Osteocyte (in vitro differentiated cells): Measurements from ENCODE around the gene ARHGAP12. TPM values are rescaled to one million over a fixed set of nuclear protein-coding genes. Genes with fewer than 3 reads are reported as not detected.

ENCODE experiments used
- DNase-seq: peaks from one replicate; pipeline ENCODE4 v3.0.0; 2021; ENCODE audit warnings: mixed read lengths; ENCODE audit not compliant: unreplicated experiment; ENCODE audit errors: extremely low spot score
- H3K27ac Mint-ChIP-seq: one replicate; pipeline ENCODE4 v1.8.0; 2021; ENCODE audit warnings: mild to moderate bottlenecking, mixed read lengths; ENCODE audit not compliant: unreplicated experiment
- H3K27me3 Mint-ChIP-seq: one replicate; pipeline ENCODE4 v1.8.0; 2021; ENCODE audit warnings: mixed read lengths; ENCODE audit not compliant: unreplicated experiment
- H3K36me3 Mint-ChIP-seq: one replicate; pipeline ENCODE4 v1.8.0; 2021; ENCODE audit warnings: mixed read lengths; ENCODE audit not compliant: unreplicated experiment
- H3K4me1 Mint-ChIP-seq: one replicate; pipeline ENCODE4 v1.8.0; 2021; ENCODE audit warnings: mixed read lengths; ENCODE audit not compliant: unreplicated experiment
- H3K4me3 Mint-ChIP-seq: one replicate; pipeline ENCODE4 v1.8.0; 2021; ENCODE audit warnings: mild to moderate bottlenecking, moderate library complexity, mixed read lengths; ENCODE audit not compliant: unreplicated experiment
- H3K9me3 Mint-ChIP-seq: one replicate; pipeline ENCODE4 v1.8.0; 2021; ENCODE audit warnings: mixed read lengths; ENCODE audit not compliant: unreplicated experiment
- CTCF ChIP-seq: fragments of 200-600 bp; sonication (generic); IDR thresholded peaks from 2 replicates; pipeline ENCODE4 v1.5.0; 2021; ENCODE audit warnings: antibody characterized with exemption, mild to moderate bottlenecking, moderate library complexity
- total RNA-seq: library from RNA; stranded (reverse); gene quantifications from 2 replicates; pipeline ENCODE4 v1.2.1, GENCODE V29; 2021

The ARHGAP12 gene
- total RNA-seq, 1 donor from 2014 or later = 18.8 TPM

DNA sequence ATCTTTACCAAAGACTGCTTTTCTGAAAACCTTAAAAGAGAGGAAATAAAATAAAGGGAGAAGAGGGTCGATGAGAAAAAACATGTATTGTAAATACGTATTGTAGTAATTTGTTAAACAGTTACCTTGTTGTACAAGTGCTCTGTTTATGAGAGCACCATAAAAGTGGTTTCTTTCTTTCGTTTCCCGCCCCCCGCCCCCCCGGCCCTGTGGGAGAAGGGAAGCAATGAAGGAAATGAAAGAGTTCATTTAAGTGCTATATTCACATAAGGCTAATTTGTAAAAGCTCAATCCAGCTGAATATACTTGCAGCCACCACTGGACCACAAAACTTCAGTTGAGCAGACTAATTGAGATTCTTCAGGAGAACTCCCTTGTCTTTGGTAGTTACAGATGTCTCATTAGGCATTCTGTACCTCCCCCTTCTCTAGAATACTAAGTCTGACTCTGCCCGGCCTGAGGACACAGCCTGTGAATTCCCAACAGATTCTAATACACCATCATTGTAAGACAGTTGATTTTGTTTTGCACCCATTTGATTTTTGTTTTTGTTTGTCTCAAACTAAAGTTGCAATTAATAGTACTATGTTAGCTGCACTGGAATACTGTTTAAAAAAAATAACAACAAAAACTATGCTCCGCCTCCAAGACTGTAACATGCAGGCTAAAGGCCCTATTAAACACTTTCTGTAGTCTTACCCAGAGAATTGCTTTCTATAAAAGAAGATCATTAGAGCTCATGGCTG is 124.9 kb downstream of the ARHGAP12 start:
- Mint-ChIP-seq H3K4me1 (peaks cover 8% of the 10 kb centered on the region), H3K27ac (no peak overlapping the region)

GRCh38 chr10:31799181-31799580 is 129.4 kb downstream of the ARHGAP12 start:
- H3K27me3 Mint-ChIP-seq = no peaks in the 10 kb centered on the region
- H3K9me3 Mint-ChIP-seq = no peaks in the 10 kb centered on the region
- H3K27ac Mint-ChIP-seq = no peak overlapping the region
- DNase-seq = no peak
- no peak for TF ChIP-seq CTCF
- peaks cover 4% of the 10 kb centered on the region for H3K36me3 Mint-ChIP-seq
- H3K4me1 Mint-ChIP-seq = no peaks in the 10 kb centered on the region
- H3K4me3 Mint-ChIP-seq = no peak overlapping the region

More for the DNA sequence above, 124.9 kb downstream of the ARHGAP12 start:
- TF ChIP-seq CTCF = no peak
- Mint-ChIP-seq H3K27me3 (no peaks in the 10 kb centered on the region), H3K36me3 (peaks cover 19% of the 10 kb centered on the region), H3K4me3 (no peak overlapping the region), H3K9me3 (no peaks in the 10 kb centered on the region)
- no peak for DNase-seq

DNA sequence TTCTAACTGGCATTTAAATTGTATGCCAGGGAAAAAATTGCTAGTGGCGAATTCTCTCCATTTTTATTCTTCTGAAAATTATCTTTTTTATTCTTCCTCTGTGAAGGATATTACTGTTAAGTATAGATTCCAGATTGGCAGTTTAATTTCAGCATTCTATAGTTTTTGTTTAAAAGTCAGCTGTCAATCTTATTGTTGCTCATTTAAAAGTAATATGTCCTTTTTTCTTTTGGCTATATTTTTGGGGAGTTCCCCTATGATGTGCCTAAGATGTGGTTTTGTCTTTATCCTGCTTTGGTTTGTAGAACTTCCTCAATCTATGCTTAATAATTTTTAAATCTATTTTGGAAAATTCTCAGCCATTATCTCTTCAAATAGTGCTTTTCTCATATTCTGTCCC is 135.9 kb downstream of the ARHGAP12 start:
- no peaks in the 10 kb centered on the region for H3K4me1 Mint-ChIP-seq
- no peak for TF ChIP-seq CTCF
- peaks cover 20% of the 10 kb centered on the region for H3K9me3 Mint-ChIP-seq
- no peak overlapping the region for H3K4me3 Mint-ChIP-seq
- DNase-seq = no peak
- peaks cover 3% of the 10 kb centered on the region for H3K36me3 Mint-ChIP-seq
- no peaks in the 10 kb centered on the region for H3K27me3 Mint-ChIP-seq
- no peak overlapping the region for H3K27ac Mint-ChIP-seq

- no peak for TF ChIP-seq CTCF
- no peak overlapping the region for H3K4me3 Mint-ChIP-seq
- H3K9me3 Mint-ChIP-seq = peaks cover 20% of the 10 kb centered on the region
- DNase-seq = no peak
- no peaks in the 10 kb centered on the region for H3K27me3 Mint-ChIP-seq
- H3K4me1 Mint-ChIP-seq = no peaks in the 10 kb centered on the region
- no peak overlapping the region for H3K27ac Mint-ChIP-seq
- H3K36me3 Mint-ChIP-seq = peaks cover 3% of the 10 kb centered on the region
Observed at GRCh38 chr10:31789555-31789954, 139.1 kb downstream of the ARHGAP12 start.

DNA sequence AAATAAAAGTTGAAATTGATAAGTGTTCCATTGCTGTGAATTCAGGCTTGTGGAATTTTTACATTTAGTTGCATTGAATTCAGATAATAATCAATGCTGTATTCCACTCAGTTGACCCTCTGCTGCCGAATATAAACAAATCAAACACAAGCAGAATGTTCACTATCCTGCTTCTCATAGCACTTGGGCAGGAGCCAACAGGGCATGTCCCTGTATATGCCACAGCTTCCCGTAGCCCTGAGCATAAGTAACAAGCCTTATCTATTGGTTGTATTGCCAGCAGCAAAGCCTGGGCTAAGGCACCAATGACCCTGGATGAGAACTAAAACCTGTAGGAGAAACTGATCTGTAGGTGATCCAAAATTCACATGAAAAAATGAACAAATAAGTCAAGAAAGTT is 145.9 kb downstream of the ARHGAP12 start:
- Mint-ChIP-seq H3K27me3 (no peaks in the 10 kb centered on the region), H3K4me1 (peaks cover 6% of the 10 kb centered on the region), H3K9me3 (no peaks in the 10 kb centered on the region)

More for the DNA sequence above, 145.9 kb downstream of the ARHGAP12 start:
- TF ChIP-seq CTCF = no peak
- Mint-ChIP-seq H3K27ac (no peak overlapping the region), H3K4me3 (no peak overlapping the region), H3K36me3 (no peaks in the 10 kb centered on the region)
- no peak for DNase-seq
